Middle frontal gyrus (tissue), 1 donor: ENCODE data around the gene PIM2.
A peak's percentile ranks its signal among the peaks of the same experiment; 100 is the strongest.
"Not testable (repeated sequence)": the region's sequence is repeated elsewhere in the genome, so short reads cannot be mapped to it uniquely, and the experiment has no call there.

ENCODE experiments used
- DNase-seq: peaks from one replicate; pipeline ENCODE4 v3.0.0-alpha.2; 2015; ENCODE audit warnings: low spot score; ENCODE audit errors: extremely low spot score

The PIM2 gene

GRCh38 chrX:48908600-48908999 lies 10.2 kb downstream of the PIM2 start:
- DNase-seq: no peak

GRCh38 chrX:48905090-48905790 lies 13.6 kb downstream of the PIM2 start:
- DNase-seq: no peak

GRCh38 chrX:48904626-48905025 lies 14.2 kb downstream of the PIM2 start:
- no peak for DNase-seq

- no peak for DNase-seq
These were observed 14.6 kb downstream of the PIM2 start for GRCh38 chrX:48904180-48904579.

GRCh38 chrX:48903290-48903689 lies 15.5 kb downstream of the PIM2 start:
- DNase-seq: no peak

- no peak for DNase-seq
These were observed 16.0 kb downstream of the PIM2 start for GRCh38 chrX:48902776-48903175.

- no peak for DNase-seq
These were observed 16.7 kb downstream of the PIM2 start for GRCh38 chrX:48902135-48902534.

GRCh38 chrX:48901069-48901468 lies 17.8 kb downstream of the PIM2 start:
- no peak for DNase-seq

GRCh38 chrX:48899078-48899410 lies 19.8 kb downstream of the PIM2 start:
- no peak for DNase-seq

GRCh38 chrX:48897625-48898306 lies 21.1 kb downstream of the PIM2 start, which contains the start of the genes PQBP1 and TIMM17B:
Gene PQBP1 (plus strand): TSS chrX:48897930. CDS start chrX:48898510, 580 bp downstream.
Gene TIMM17B (minus strand): TSS chrX:48897768. CDS start chrX:48897749, 19 bp downstream.
- peak; percentile 87 for DNase-seq

- no peak for DNase-seq
These were observed 21.6 kb downstream of the PIM2 start for GRCh38 chrX:48897157-48897624.

GRCh38 chrX:48896611-48897011 lies 22.2 kb downstream of the PIM2 start:
- DNase-seq: no peak

GRCh38 chrX:48894891-48895290 lies 23.9 kb downstream of the PIM2 start:
- DNase-seq: no peak

- no peak for DNase-seq
These were observed 25.1 kb downstream of the PIM2 start for GRCh38 chrX:48893556-48894348.

GRCh38 chrX:48892896-48893295 lies 25.9 kb downstream of the PIM2 start:
- no peak for DNase-seq

GRCh38 chrX:48891402-48892288 lies 27.2 kb downstream of the PIM2 start:
- peak; percentile 38 for DNase-seq

GRCh38 chrX:48890934-48891401 lies 27.9 kb downstream of the PIM2 start:
- DNase-seq: no peak

- DNase-seq: no peak
These were observed 28.4 kb downstream of the PIM2 start for GRCh38 chrX:48890296-48890925.

- DNase-seq: not testable (repeated sequence)
These were observed 32.2 kb downstream of the PIM2 start for GRCh38 chrX:48886586-48886985.

GRCh38 chrX:48883729-48884128 lies 35.1 kb downstream of the PIM2 start:
- no peak for DNase-seq
